ENCODE results near the gene FIGLA. TPM values are rescaled to one million over a fixed set of nuclear protein-coding genes. Genes with fewer than 3 reads are reported as not detected.

Gene FIGLA
- total RNA-seq, 1 experiment from 2014 or later: not detected

DNA sequence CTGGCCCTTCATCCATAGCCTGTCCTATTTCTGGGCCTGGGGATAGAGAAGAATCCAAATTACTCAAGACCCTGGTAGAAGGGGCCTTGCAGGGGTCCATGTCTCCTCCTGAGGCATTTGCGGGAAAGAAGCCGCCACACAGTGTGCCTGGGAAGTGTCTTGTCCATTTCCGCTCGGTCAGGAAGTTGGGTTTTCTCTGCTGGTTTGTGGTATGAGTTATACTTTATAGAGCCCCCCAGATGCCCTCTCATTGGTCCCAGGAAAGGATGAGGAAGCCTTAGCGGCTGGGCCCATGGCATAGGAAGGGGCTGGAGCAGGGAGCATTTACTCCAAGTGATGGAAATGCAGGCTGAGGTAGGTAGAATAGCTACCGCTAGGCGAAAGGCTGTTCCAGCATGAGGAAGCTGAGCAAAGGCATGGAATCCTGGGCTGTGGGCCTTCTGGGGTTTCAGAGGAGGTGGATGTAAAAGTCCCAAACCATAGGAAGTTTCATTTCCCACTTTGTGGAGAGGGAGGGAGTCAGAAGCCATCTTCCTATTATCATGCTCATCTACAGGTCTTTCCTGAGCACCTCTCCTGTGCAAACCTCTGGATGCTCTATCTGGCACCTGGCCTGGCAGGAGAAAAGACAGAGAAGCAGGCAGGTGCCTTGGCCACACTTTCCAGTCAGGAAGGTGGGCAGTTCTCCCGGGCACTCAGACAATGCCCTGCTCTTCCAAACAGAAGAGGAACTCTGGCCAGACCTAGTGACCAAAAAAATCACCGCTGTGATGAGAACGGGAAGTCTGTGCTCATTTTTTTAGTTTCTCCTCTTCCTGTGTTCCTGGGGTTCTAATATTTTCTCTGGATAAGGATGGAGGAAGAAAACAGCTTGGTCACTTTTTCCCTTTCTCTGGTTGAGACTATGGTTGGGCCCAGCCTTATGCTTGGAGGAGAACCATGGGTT is 47.8 kb upstream of the FIGLA start:
- no peak overlapping the region for H4K8ac ChIP-seq (replicated peaks; ENCODE audit: insufficient read length, low read depth, low read length)
- H2AFZ ChIP-seq (ENCODE audit: low read length): no peak overlapping the region
- Mint-ChIP-seq H3K4me3 (no peak overlapping the region), H3K27ac (no peak overlapping the region), H3K36me3 (ENCODE audit: insufficient read depth in 1 of 3, low read depth in 3 of 3) (peaks cover 0 to 4% (median 0%) of the 10 kb centered on the region in 3 experiments; a peak in 2 of 7 replicates), H3K4me1 (peaks cover 2 to 11% of the 10 kb centered on the region in 2 experiments; a peak in 3 of 4 replicates), H3K27me3 (ENCODE audit: low read depth) (peaks cover 36% of the 10 kb centered on the region), H3K9me3 (peaks cover 5 to 9% of the 10 kb centered on the region in 2 experiments; a peak in 4 of 5 replicates)
- no peak overlapping the region for H2BK5ac ChIP-seq (ENCODE audit: insufficient read length, low read length)
- H3K4me1 ChIP-seq (ENCODE audit: insufficient read depth, low read length): no peaks in the 10 kb centered on the region
- H2BK12ac ChIP-seq (ENCODE audit: insufficient read length, low read depth, low read length): no peak overlapping the region
- H2AK5ac ChIP-seq (ENCODE audit: insufficient read length, low read length): no peak overlapping the region
- H3T11ph ChIP-seq (ENCODE audit: low read length): no peak overlapping the region
- no CpG with 5 or more reads among the region's 10 CpGs for WGBS (ENCODE audit: extremely low coverage, insufficient read length, low lambda C conversion rate)
- H4K5ac ChIP-seq (ENCODE audit: insufficient read length, low read depth, low read length): no peak overlapping the region
- no peak overlapping the region for H3K14ac ChIP-seq (ENCODE audit: insufficient read depth, low read length)
- H3K79me2 ChIP-seq (ENCODE audit: insufficient read depth, low read length): no peaks in the 10 kb centered on the region
- TF ChIP-seq, protein P1, sequence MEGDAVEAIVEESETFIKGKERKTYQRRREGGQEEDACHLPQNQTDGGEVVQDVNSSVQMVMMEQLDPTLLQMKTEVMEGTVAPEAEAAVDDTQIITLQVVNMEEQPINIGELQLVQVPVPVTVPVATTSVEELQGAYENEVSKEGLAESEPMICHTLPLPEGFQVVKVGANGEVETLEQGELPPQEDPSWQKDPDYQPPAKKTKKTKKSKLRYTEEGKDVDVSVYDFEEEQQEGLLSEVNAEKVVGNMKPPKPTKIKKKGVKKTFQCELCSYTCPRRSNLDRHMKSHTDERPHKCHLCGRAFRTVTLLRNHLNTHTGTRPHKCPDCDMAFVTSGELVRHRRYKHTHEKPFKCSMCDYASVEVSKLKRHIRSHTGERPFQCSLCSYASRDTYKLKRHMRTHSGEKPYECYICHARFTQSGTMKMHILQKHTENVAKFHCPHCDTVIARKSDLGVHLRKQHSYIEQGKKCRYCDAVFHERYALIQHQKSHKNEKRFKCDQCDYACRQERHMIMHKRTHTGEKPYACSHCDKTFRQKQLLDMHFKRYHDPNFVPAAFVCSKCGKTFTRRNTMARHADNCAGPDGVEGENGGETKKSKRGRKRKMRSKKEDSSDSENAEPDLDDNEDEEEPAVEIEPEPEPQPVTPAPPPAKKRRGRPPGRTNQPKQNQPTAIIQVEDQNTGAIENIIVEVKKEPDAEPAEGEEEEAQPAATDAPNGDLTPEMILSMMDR (conservative IDR thresholded peaks at IDR 0.05): no peak
- no peak overlapping the region for H2BK15ac ChIP-seq (ENCODE audit: low read depth, low read length)
- H3K18ac ChIP-seq (ENCODE audit: insufficient read length, low read depth, low read length): no peak overlapping the region
- no peak overlapping the region for H3K9ac ChIP-seq (ENCODE audit: extremely low read depth, insufficient read length, low read length)
- no peaks in the 10 kb centered on the region for H3K23me2 ChIP-seq (ENCODE audit: insufficient read length, low read depth, low read length, poor library complexity, severe bottlenecking)
- H3K27ac ChIP-seq (ENCODE audit: insufficient read length, low read depth, low read length): no peak overlapping the region
- DNase-seq: no peak
- no peaks in the 10 kb centered on the region for H3K9me3 ChIP-seq (ENCODE audit: control insufficient read depth, low read depth, low read length)
- H3K79me1 ChIP-seq (ENCODE audit: insufficient read depth, low read depth, low read length, poor library complexity, severe bottlenecking): no peaks in the 10 kb centered on the region
- no peak overlapping the region for H3K4ac ChIP-seq (ENCODE audit: low read depth, low read length)
- no peak overlapping the region for H3K23ac ChIP-seq (ENCODE audit: insufficient read length, low read depth, low read length)
- H2BK120ac ChIP-seq (ENCODE audit: low read depth, low read length, poor library complexity, severe bottlenecking): no peak overlapping the region
- H3K27me3 ChIP-seq (ENCODE audit: insufficient read depth, low read length): no peaks in the 10 kb centered on the region
- no peak overlapping the region for H4K91ac ChIP-seq (ENCODE audit: insufficient read length, low read depth, low read length)
- no peak overlapping the region for H3K4me2 ChIP-seq (ENCODE audit: insufficient read depth, insufficient read length, low read length)
- H2BK20ac ChIP-seq (ENCODE audit: low read depth, low read length, poor library complexity, severe bottlenecking): no peak overlapping the region
- no peak overlapping the region for H3K56ac ChIP-seq (ENCODE audit: insufficient read length, low read depth, low read length)
- H4K20me1 ChIP-seq (ENCODE audit: control insufficient read depth, insufficient read depth, insufficient read length): no peaks in the 10 kb centered on the region

Data from H9 (cell line).